Measurements from ENCODE around the gene ST8SIA6.

DNA sequence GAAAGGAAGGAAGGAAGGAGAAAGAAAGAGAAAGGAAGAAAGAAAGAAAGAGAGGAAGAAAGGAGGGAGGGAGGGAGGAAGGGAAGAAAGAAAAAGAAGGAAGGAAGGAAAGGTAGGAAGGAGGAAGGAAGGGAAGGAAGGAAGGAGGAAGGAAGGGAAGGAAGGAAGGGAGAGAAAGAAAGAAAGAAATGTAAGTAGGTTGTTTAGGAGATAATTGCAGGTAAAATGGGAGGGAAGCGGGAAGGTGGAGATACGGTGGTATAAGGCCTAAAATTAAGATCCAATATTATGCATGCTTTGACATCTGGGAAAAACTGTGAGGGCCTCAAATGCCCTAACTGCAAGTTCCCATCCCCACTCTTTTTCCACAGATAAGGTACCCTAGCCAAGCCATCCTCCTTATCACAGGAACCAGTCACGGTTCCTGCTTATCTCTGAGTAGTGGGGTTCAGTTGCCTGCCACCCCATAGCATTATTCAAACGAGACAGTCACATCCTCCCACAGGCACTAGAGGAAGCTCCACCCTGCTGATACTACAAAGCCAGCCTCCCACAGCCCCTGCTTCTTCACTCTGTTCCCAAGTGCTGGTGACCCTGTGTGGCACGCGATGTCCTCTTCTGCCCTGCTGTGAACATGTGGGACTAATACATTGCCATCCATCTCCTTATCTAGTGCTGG, 28.7 kb downstream of the ST8SIA6 start:
- no peak for TF ChIP-seq HDAC6 (IDR thresholded peaks at IDR 0.05; ENCODE audit: low read depth, low read length)
- TF ChIP-seq TAF1 (IDR thresholded peaks at IDR 0.05; ENCODE audit: low read depth, low read length), result no peak
- no peak for TF ChIP-seq POLR2A (IDR thresholded peaks at IDR 0.05; ENCODE audit: control extremely low read depth in 1 of 2, low read depth in 2 of 2, low read length in 2 of 2)
- no peak for TF ChIP-seq RNF2 (IDR thresholded peaks at IDR 0.05; ENCODE audit: borderline replicate concordance, low read depth, low read length, missing control alignments, poor library complexity, severe bottlenecking)
- TF ChIP-seq CHD1 (IDR thresholded peaks at IDR 0.05; ENCODE audit: low read depth, low read length), result no peak
- TF ChIP-seq CTCF (IDR thresholded peaks at IDR 0.05; ENCODE audit: control extremely low read depth in 1 of 3, insufficient read depth in 1 of 3, low read depth in 1 of 3, low read length in 3 of 3), result no peak
- no peak for TF ChIP-seq EZH2 (IDR thresholded peaks at IDR 0.05; ENCODE audit: low read depth, low read length, severe bottlenecking)
- no peak for TF ChIP-seq CREB1 (IDR thresholded peaks at IDR 0.05)

Data from H1 (cell line).